CD14-positive monocyte (primary cell): Measurements from ENCODE around the gene PLCB3. TPM values are rescaled to one million over a fixed set of nuclear protein-coding genes. Genes with fewer than 3 reads are reported as not detected.

Source experiments
- DNase-seq, 3 donors: peaks; one replicate each; pipeline ENCODE4 v3.0.0-alpha.2; 2011 to 2022
- H2AFZ ChIP-seq: 2 replicates; pipeline ENCODE4 v1.6.0; 2012; ENCODE audit warnings: mild to moderate bottlenecking, low read depth, low read length, inconsistent platforms; ENCODE audit not compliant: insufficient read depth, poor library complexity, severe bottlenecking
- H3K27ac ChIP-seq, 2 donors: 1 replicate in 1 of 2; 2 replicates in 1 of 2; pipeline ENCODE4 v1.5.1; 2012 to 2013; ENCODE audit warnings: low read length in 2 of 2, control low read depth in 1 of 2, inconsistent platforms in 1 of 2, low read depth in 1 of 2, mild to moderate bottlenecking in 1 of 2
- H3K27me3 ChIP-seq, 2 donors: one replicate each; pipeline versions ENCODE4 v1.6.0 to v1.6.1; 2011 to 2013; ENCODE audit warnings: low read length in 2 of 2; ENCODE audit not compliant: control insufficient read depth in 2 of 2, insufficient read depth in 2 of 2
- H3K36me3 ChIP-seq, 2 donors: replicated peaks in 1 of 2; 1 replicate in 1 of 2; 2 replicates in 1 of 2; pipeline versions ENCODE4 v1.5.1 to v1.6.1; 2012 to 2013; ENCODE audit warnings: low read length in 2 of 2, control low read depth in 1 of 2, inconsistent platforms in 1 of 2, mild to moderate bottlenecking in 1 of 2; ENCODE audit not compliant: insufficient read depth in 2 of 2, control insufficient read depth in 1 of 2
- H3K4me1 ChIP-seq, 2 donors: 1 replicate in 1 of 2; 2 replicates in 1 of 2; pipeline versions ENCODE4 v1.5.1 to v1.6.1; 2012 to 2013; ENCODE audit warnings: low read length in 2 of 2, control low read depth in 1 of 2, inconsistent platforms in 1 of 2, mild to moderate bottlenecking in 1 of 2, moderate library complexity in 1 of 2; ENCODE audit not compliant: insufficient read depth in 2 of 2, control insufficient read depth in 1 of 2
- H3K4me2 ChIP-seq: replicated peaks from 2 replicates; pipeline ENCODE3; 2012; ENCODE audit warnings: low read length, moderate library complexity, mild to moderate bottlenecking; ENCODE audit not compliant: poor library complexity, severe bottlenecking; ENCODE audit errors: extremely low read depth
- H3K4me3 ChIP-seq, 3 experiments: fragments of 200-600 bp in 1 of 3; sonication (generic) in 1 of 3; replicated peaks in 1 of 3; 1 replicate in 2 of 3; 2 replicates in 1 of 3; pipeline ENCODE4 v1.5.1; 2011 to 2013; ENCODE audit warnings: low read length in 3 of 3, mild to moderate bottlenecking in 3 of 3, control low read depth in 2 of 3, low read depth in 2 of 3, inconsistent platforms in 1 of 3, moderate library complexity in 1 of 3
- H3K79me2 ChIP-seq: 2 replicates; pipeline ENCODE4 v1.6.0; 2012; ENCODE audit warnings: mild to moderate bottlenecking, control low read depth, inconsistent platforms, low read length, moderate library complexity; ENCODE audit not compliant: insufficient read depth
- H3K9ac ChIP-seq: 2 replicates; pipeline ENCODE4 v1.6.0; 2017; ENCODE audit warnings: low read length, mild to moderate bottlenecking; ENCODE audit not compliant: insufficient read depth, poor library complexity, severe bottlenecking
- H3K9me3 ChIP-seq, 2 donors: replicated peaks in 1 of 2; 1 replicate in 1 of 2; 2 replicates in 1 of 2; pipeline versions ENCODE4 v1.5.1 to v1.6.1; 2012 to 2013; ENCODE audit warnings: low read length in 2 of 2, control low read depth in 1 of 2; ENCODE audit not compliant: control insufficient read depth in 1 of 2, insufficient read depth in 1 of 2
- H4K20me1 ChIP-seq: 2 replicates; pipeline ENCODE4 v1.6.0; 2012; ENCODE audit warnings: mild to moderate bottlenecking, low read length, control low read depth, moderate library complexity; ENCODE audit not compliant: insufficient read depth
- H3K27ac Mint-ChIP-seq, 7 donors: one replicate each; pipeline ENCODE4 v1.8.0; 2020; ENCODE audit warnings: mild to moderate bottlenecking in 7 of 7, mixed read lengths in 7 of 7, moderate library complexity in 6 of 7, inconsistent platforms in 2 of 7
- H3K27me3 Mint-ChIP-seq, 3 donors: one replicate each; pipeline ENCODE4 v1.8.0; 2021 to 2022; ENCODE audit warnings: low read depth in 3 of 3, mild to moderate bottlenecking in 3 of 3, mixed read lengths in 3 of 3, moderate library complexity in 3 of 3, inconsistent platforms in 1 of 3
- H3K36me3 Mint-ChIP-seq, 2 donors: one replicate each; pipeline ENCODE4 v1.8.0; 2020; ENCODE audit warnings: mixed read lengths in 2 of 2, inconsistent platforms in 1 of 2, mild to moderate bottlenecking in 1 of 2
- H3K4me1 Mint-ChIP-seq: one replicate; pipeline ENCODE4 v1.8.0; 2020; ENCODE audit warnings: mild to moderate bottlenecking, mixed read lengths
- H3K4me3 Mint-ChIP-seq, 2 donors: one replicate each; pipeline ENCODE4 v1.8.0; 2020; ENCODE audit warnings: mild to moderate bottlenecking in 2 of 2, mixed read lengths in 2 of 2, moderate library complexity in 1 of 2
- H3K9me3 Mint-ChIP-seq, 7 donors: one replicate each; pipeline ENCODE4 v1.8.0; 2020 to 2022; ENCODE audit warnings: mixed read lengths in 7 of 7, mild to moderate bottlenecking in 6 of 7, moderate library complexity in 6 of 7, inconsistent platforms in 2 of 7
- WGBS: methylation state at CpG from one replicate; pipeline ENCODE4 v1.1.5; 2013; ENCODE audit warnings: missing lambda C conversion rate; ENCODE audit not compliant: insufficient coverage; 5-methylcytosine and 5-hydroxymethylcytosine counted together
- intact Hi-C, 2 donors: fragments of 100-400 bp; cut with micrococcal nuclease; formaldehyde crosslinking; loops; one replicate each; pipeline versions ENCODE4 v1.15.0 to v1.15.1; 2023
- polyA plus RNA-seq, 3 donors: library from polyadenylated mRNA; depleted of rRNA in 1 of 3; unstranded in 2 of 3; stranded (reverse) in 1 of 3; fragments of 300-500 nt in 2 of 3; fragments of >200 nt in 1 of 3; fragmentation: Illumina TruSeq in 2 of 3; gene quantifications; 1 replicate in 2 of 3; 2 replicates in 1 of 3; pipeline ENCODE4 v1.2.3, GENCODE V29; 2012 to 2021
- TF ChIP-seq, protein P1 (sequence below): fragments of 200-600 bp; IDR thresholded peaks from one replicate; pipeline ENCODE4 v1.8.0; 2022; ENCODE audit warnings: antibody characterized with exemption, mild to moderate bottlenecking

Gene PLCB3
- polyA plus RNA-seq, 3 donors: 1.1 to 17.8 (median 1.4) TPM

- H3K79me2 ChIP-seq: peaks cover 18% of the 10 kb centered on the region
- H3K27ac Mint-ChIP-seq: peak overlapping the region; percentile 69 to 90 (median 80)
- peak overlapping the region; percentile 69 for H3K9ac ChIP-seq
- no peak for DNase-seq
- peaks cover 28% of the 10 kb centered on the region for H4K20me1 ChIP-seq
- H3K27ac ChIP-seq: peak overlapping the region in 1 of 2 donors; percentile 74
- H3K4me3 Mint-ChIP-seq: peak overlapping the region; percentile 89 to 96
- H3K9me3 Mint-ChIP-seq: no peaks in the 10 kb centered on the region
- H3K4me3 ChIP-seq: peak overlapping the region; percentile 75 to 87 (median 83)
- peak overlapping the region; percentile 98 for H3K4me2 ChIP-seq
- no peaks in the 10 kb centered on the region for H3K9me3 ChIP-seq
- peaks cover 3 to 10% (median 8%) of the 10 kb centered on the region in 3 donors for H3K27me3 Mint-ChIP-seq
- no peaks in the 10 kb centered on the region for H3K27me3 ChIP-seq
- TF ChIP-seq, protein P1, sequence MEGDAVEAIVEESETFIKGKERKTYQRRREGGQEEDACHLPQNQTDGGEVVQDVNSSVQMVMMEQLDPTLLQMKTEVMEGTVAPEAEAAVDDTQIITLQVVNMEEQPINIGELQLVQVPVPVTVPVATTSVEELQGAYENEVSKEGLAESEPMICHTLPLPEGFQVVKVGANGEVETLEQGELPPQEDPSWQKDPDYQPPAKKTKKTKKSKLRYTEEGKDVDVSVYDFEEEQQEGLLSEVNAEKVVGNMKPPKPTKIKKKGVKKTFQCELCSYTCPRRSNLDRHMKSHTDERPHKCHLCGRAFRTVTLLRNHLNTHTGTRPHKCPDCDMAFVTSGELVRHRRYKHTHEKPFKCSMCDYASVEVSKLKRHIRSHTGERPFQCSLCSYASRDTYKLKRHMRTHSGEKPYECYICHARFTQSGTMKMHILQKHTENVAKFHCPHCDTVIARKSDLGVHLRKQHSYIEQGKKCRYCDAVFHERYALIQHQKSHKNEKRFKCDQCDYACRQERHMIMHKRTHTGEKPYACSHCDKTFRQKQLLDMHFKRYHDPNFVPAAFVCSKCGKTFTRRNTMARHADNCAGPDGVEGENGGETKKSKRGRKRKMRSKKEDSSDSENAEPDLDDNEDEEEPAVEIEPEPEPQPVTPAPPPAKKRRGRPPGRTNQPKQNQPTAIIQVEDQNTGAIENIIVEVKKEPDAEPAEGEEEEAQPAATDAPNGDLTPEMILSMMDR: no peak
- peak overlapping the region; percentile 72 for H2AFZ ChIP-seq
- intact Hi-C loops: loop anchor here (2.0 to 5.0 kb wide), 3 partner anchors 17 to 49 kb away; partner anchors contain the start of genes CATSPERZ (in 1 of the 2) and GPR137 (in 1 of the 2)
- WGBS: under 1% methylated on average over 18 of the region's 18 CpGs
- peaks cover 18 to 27% of the 10 kb centered on the region in 2 donors for H3K36me3 Mint-ChIP-seq
- H3K4me1 Mint-ChIP-seq: peaks cover 38% of the 10 kb centered on the region
- H3K4me1 ChIP-seq: peaks cover 36 to 53% of the 10 kb centered on the region in 2 donors
- peaks cover 21 to 26% of the 10 kb centered on the region in 2 donors for H3K36me3 ChIP-seq
Observed at GRCh38 chr11:64251753-64252002, 348 bp downstream of the PLCB3 start.

- DNase-seq: peak in 2 of 3 donors; percentile 36 to 50
- H2AFZ ChIP-seq: peak overlapping the region; percentile 72
Observed at GRCh38 chr11:64252003-64252872, 908 bp downstream of the PLCB3 start.

More at GRCh38 chr11:64252003-64252872, 908 bp downstream of the PLCB3 start:
- Mint-ChIP-seq H3K27me3 (peaks cover 3 to 10% (median 8%) of the 10 kb centered on the region in 3 donors), H3K9me3 (no peaks in the 10 kb centered on the region), H3K4me3 (peak overlapping the region; percentile 89 to 96), H3K4me1 (peaks cover 34% of the 10 kb centered on the region), H3K36me3 (peaks cover 19 to 32% of the 10 kb centered on the region in 2 donors), H3K27ac (peak overlapping the region; percentile 69 to 90 (median 80))
- peak overlapping the region; percentile 75 to 87 (median 83) for H3K4me3 ChIP-seq
- peaks cover 32 to 47% of the 10 kb centered on the region in 2 donors for H3K4me1 ChIP-seq
- intact Hi-C loops: loop anchor here (2.0 to 5.0 kb wide), 2 partner anchors 17 to 35 kb away; partner anchors contain the start of gene GPR137 (in 1 of the 2)
- H4K20me1 ChIP-seq: peaks cover 28% of the 10 kb centered on the region
- H3K79me2 ChIP-seq: peaks cover 18% of the 10 kb centered on the region
- H3K9ac ChIP-seq: peak overlapping the region; percentile 69
- 0% methylated on average over 15 of the region's 23 CpGs for WGBS
- no peaks in the 10 kb centered on the region for H3K9me3 ChIP-seq
- TF ChIP-seq, protein P1: peak; percentile 27
- no peaks in the 10 kb centered on the region for H3K27me3 ChIP-seq
- H3K27ac ChIP-seq: peak overlapping the region in 1 of 2 donors; percentile 74
- H3K4me2 ChIP-seq: peak overlapping the region; percentile 98
- peaks cover 23 to 31% of the 10 kb centered on the region in 2 donors for H3K36me3 ChIP-seq
